Astrocyte (in vitro differentiated cells and primary cell): ENCODE results near the gene FFAR2. TPM values are rescaled to one million over a fixed set of nuclear protein-coding genes. Genes with fewer than 3 reads are reported as not detected.

Experiments
- DNase-seq: peaks from one replicate; pipeline ENCODE4 v3.0.0-alpha.2; 2010; ENCODE audit warnings: low read depth
- FAIRE-seq: peaks from 2 replicates; lab custom pipeline; 2011; peaks lifted over from hg19 to GRCh38; lab: Jason Lieb, UNC
- H2AFZ ChIP-seq: 2 replicates; pipeline ENCODE4 v1.6.0; 2012; ENCODE audit warnings: low read depth, low read length, inconsistent platforms
- H3K27ac ChIP-seq: 2 replicates; pipeline ENCODE4 v1.5.1; 2011; ENCODE audit warnings: low read depth, low read length, inconsistent platforms
- H3K27me3 ChIP-seq: 2 replicates; pipeline ENCODE4 v1.6.0; 2011; ENCODE audit warnings: low read length, inconsistent platforms; ENCODE audit not compliant: insufficient read depth
- H3K36me3 ChIP-seq: 2 replicates; pipeline ENCODE4 v1.5.1; 2011; ENCODE audit warnings: low read length, inconsistent platforms; ENCODE audit not compliant: insufficient read depth
- H3K4me1 ChIP-seq: 2 replicates; pipeline ENCODE4 v1.5.1; 2011; ENCODE audit warnings: low read length, inconsistent platforms; ENCODE audit not compliant: insufficient read depth
- H3K4me2 ChIP-seq: 2 replicates; pipeline ENCODE4 v1.6.0; 2012; ENCODE audit warnings: low read length, inconsistent platforms
- H3K4me3 ChIP-seq: 2 replicates; pipeline ENCODE4 v1.5.1; 2011; ENCODE audit warnings: low read depth, mild to moderate bottlenecking, low read length, inconsistent platforms; ENCODE audit not compliant: insufficient read depth
- H3K79me2 ChIP-seq: 2 replicates; pipeline ENCODE4 v1.6.0; 2012; ENCODE audit warnings: mild to moderate bottlenecking, low read length, inconsistent platforms; ENCODE audit not compliant: insufficient read depth
- H3K9ac ChIP-seq: 2 replicates; pipeline ENCODE4 v1.6.0; 2012; ENCODE audit warnings: mild to moderate bottlenecking, low read length, inconsistent platforms
- H3K9me3 ChIP-seq: 2 replicates; pipeline ENCODE4 v1.5.1; 2012; ENCODE audit warnings: low read depth, mild to moderate bottlenecking, low read length, inconsistent platforms; ENCODE audit not compliant: insufficient read depth
- H4K20me1 ChIP-seq: 2 replicates; pipeline ENCODE4 v1.6.0; 2012; ENCODE audit warnings: low read length, inconsistent platforms; ENCODE audit not compliant: insufficient read depth
- H3K27ac Mint-ChIP-seq: one replicate; pipeline ENCODE4 v1.8.0; 2021; ENCODE audit warnings: mild to moderate bottlenecking, mixed read lengths; ENCODE audit not compliant: unreplicated experiment
- H3K27me3 Mint-ChIP-seq: one replicate; pipeline ENCODE4 v1.8.0; 2021; ENCODE audit warnings: low read depth, mixed read lengths; ENCODE audit not compliant: unreplicated experiment
- H3K36me3 Mint-ChIP-seq: one replicate; pipeline ENCODE4 v1.8.0; 2021; ENCODE audit warnings: low read depth, mixed read lengths; ENCODE audit not compliant: unreplicated experiment
- H3K4me1 Mint-ChIP-seq: one replicate; pipeline ENCODE4 v1.8.0; 2021; ENCODE audit warnings: low read depth, mixed read lengths; ENCODE audit not compliant: unreplicated experiment
- H3K4me3 Mint-ChIP-seq: one replicate; pipeline ENCODE4 v1.8.0; 2021; ENCODE audit warnings: mild to moderate bottlenecking, moderate library complexity, mixed read lengths; ENCODE audit not compliant: unreplicated experiment
- H3K9me3 Mint-ChIP-seq: one replicate; pipeline ENCODE4 v1.8.0; 2021; ENCODE audit warnings: mild to moderate bottlenecking, mixed read lengths; ENCODE audit not compliant: unreplicated experiment
- EZH2 ChIP-seq: IDR thresholded peaks from 2 replicates; pipeline ENCODE4 v1.6.1; 2012; ENCODE audit warnings: mild to moderate bottlenecking, low read length, inconsistent platforms; ENCODE audit not compliant: insufficient read depth
- total RNA-seq: library from RNA; stranded (reverse); gene quantifications from 2 replicates; pipeline ENCODE4 v1.2.1, GENCODE V29; 2021
- TF ChIP-seq, protein P1 (sequence below): IDR thresholded peaks from 2 replicates; pipeline ENCODE4 v1.5.1; 2011; ENCODE audit warnings: low read depth, mild to moderate bottlenecking, inconsistent platforms, low read length, moderate library complexity; ENCODE audit not compliant: insufficient read depth

FFAR2 gene
- total RNA-seq, 1 donor from 2014 or later: not detected

- no peaks in the 10 kb centered on the region for H3K36me3 ChIP-seq
- Mint-ChIP-seq H3K4me1 (no peaks in the 10 kb centered on the region), H3K27ac (no peak overlapping the region), H3K4me3 (no peak overlapping the region), H3K36me3 (no peaks in the 10 kb centered on the region), H3K27me3 (peaks cover 39% of the 10 kb centered on the region), H3K9me3 (peaks cover 3% of the 10 kb centered on the region)
- H2AFZ ChIP-seq: no peak overlapping the region
- H4K20me1 ChIP-seq: no peaks in the 10 kb centered on the region
- no peaks in the 10 kb centered on the region for H3K4me1 ChIP-seq
- no peak overlapping the region for H3K4me3 ChIP-seq
- H3K9ac ChIP-seq: no peak overlapping the region
- TF ChIP-seq EZH2: no peak
- TF ChIP-seq, protein P1, sequence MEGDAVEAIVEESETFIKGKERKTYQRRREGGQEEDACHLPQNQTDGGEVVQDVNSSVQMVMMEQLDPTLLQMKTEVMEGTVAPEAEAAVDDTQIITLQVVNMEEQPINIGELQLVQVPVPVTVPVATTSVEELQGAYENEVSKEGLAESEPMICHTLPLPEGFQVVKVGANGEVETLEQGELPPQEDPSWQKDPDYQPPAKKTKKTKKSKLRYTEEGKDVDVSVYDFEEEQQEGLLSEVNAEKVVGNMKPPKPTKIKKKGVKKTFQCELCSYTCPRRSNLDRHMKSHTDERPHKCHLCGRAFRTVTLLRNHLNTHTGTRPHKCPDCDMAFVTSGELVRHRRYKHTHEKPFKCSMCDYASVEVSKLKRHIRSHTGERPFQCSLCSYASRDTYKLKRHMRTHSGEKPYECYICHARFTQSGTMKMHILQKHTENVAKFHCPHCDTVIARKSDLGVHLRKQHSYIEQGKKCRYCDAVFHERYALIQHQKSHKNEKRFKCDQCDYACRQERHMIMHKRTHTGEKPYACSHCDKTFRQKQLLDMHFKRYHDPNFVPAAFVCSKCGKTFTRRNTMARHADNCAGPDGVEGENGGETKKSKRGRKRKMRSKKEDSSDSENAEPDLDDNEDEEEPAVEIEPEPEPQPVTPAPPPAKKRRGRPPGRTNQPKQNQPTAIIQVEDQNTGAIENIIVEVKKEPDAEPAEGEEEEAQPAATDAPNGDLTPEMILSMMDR: no peak
- H3K27ac ChIP-seq: no peak overlapping the region
- DNase-seq: no peak
- H3K9me3 ChIP-seq: no peaks in the 10 kb centered on the region
- FAIRE-seq: no peak
- no peak overlapping the region for H3K4me2 ChIP-seq
- H3K27me3 ChIP-seq: no peaks in the 10 kb centered on the region
- no peaks in the 10 kb centered on the region for H3K79me2 ChIP-seq
These were observed 22.4 kb upstream of the FFAR2 start for GRCh38 chr19:35425682-35426081.

DNA sequence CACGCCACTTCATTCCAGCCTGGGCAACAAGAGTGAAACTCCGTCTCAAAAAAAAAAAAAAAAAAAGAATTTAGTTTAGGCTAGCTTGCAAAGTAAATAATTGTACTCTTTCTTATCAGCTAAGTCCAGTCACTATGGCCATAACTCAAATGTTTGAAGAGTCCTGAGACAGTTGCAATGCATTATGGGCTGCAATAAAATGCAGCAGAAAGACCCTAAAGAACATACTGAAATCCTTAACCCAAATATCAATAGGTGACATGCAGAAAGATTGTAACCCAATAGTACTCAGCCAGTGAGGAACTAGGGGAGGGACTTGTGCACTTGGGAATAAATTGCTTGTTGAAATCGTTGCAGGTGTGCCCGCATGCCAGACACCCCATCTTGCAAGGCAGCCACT lies 20.9 kb upstream of the FFAR2 start:
- Histone ChIP-seq H3K36me3 (no peaks in the 10 kb centered on the region), H3K27ac (no peak overlapping the region), H4K20me1 (no peaks in the 10 kb centered on the region), H3K4me2 (no peak overlapping the region), H2AFZ (no peak overlapping the region), H3K79me2 (no peaks in the 10 kb centered on the region), H3K9ac (no peak overlapping the region), H3K4me3 (no peak overlapping the region), H3K4me1 (no peaks in the 10 kb centered on the region), H3K9me3 (no peaks in the 10 kb centered on the region), H3K27me3 (no peaks in the 10 kb centered on the region)
- H3K4me1 Mint-ChIP-seq: no peaks in the 10 kb centered on the region
- no peak overlapping the region for H3K4me3 Mint-ChIP-seq
- FAIRE-seq (no peak), DNase-seq (no peak)
- H3K27me3 Mint-ChIP-seq: peaks cover 42% of the 10 kb centered on the region
- TF ChIP-seq, protein P1: no peak
- no peak for TF ChIP-seq EZH2
- no peaks in the 10 kb centered on the region for H3K36me3 Mint-ChIP-seq
- peaks cover 6% of the 10 kb centered on the region for H3K9me3 Mint-ChIP-seq
- H3K27ac Mint-ChIP-seq: no peak overlapping the region

DNA sequence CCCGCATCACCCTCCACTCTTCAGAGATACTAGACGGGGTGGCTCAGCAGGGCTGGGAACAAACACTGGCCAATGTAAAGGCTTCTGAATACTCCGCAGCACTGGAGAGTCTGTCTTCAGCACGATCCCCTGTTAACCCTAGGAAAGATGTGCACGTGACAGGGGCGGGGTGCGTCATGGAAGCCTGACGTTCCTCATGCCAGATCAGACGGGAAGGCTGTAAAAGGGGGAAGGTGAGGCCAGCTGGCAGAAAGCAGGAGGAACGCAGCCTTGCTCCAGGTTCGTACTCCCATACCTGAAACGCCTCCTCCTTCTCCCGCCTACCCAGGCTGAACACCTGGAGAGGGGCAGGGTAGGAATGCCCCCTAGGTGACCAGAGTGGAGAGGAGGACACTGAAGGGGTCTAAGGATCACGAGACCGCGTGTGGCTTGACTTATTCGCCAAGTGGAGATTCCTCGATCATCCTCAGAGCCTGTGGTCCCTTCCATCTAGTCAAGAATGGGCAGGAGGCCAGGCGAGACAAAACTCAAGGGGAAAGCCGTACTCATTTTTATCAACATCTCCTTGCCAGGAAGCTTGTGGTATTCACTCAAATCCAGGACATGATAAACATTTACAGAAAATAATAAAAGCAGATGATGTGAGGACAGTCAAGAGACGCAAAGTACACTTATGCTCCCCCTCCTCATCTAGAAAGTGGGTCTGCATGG lies 18.2 kb upstream of the FFAR2 start:
- no peaks in the 10 kb centered on the region for H3K36me3 ChIP-seq
- Mint-ChIP-seq H3K9me3 (peaks cover 8% of the 10 kb centered on the region), H3K27me3 (peaks cover 49% of the 10 kb centered on the region), H3K4me1 (no peaks in the 10 kb centered on the region), H3K27ac (no peak overlapping the region), H3K36me3 (no peaks in the 10 kb centered on the region), H3K4me3 (no peak overlapping the region)
- no peaks in the 10 kb centered on the region for H3K27me3 ChIP-seq
- H3K9me3 ChIP-seq: no peaks in the 10 kb centered on the region
- H3K27ac ChIP-seq: no peak overlapping the region
- H4K20me1 ChIP-seq: no peaks in the 10 kb centered on the region
- TF ChIP-seq, protein P1: no peak
- no peak for TF ChIP-seq EZH2
- no peak overlapping the region for H3K4me2 ChIP-seq
- H3K9ac ChIP-seq: no peak overlapping the region
- no peak overlapping the region for H2AFZ ChIP-seq
- H3K4me3 ChIP-seq: no peak overlapping the region
- no peaks in the 10 kb centered on the region for H3K79me2 ChIP-seq
- no peak for DNase-seq
- no peak for FAIRE-seq
- no peaks in the 10 kb centered on the region for H3K4me1 ChIP-seq
